Omental fat pad (tissue), 4 donors: ENCODE data around the gene BPIFB2. TPM values are rescaled to one million over a fixed set of nuclear protein-coding genes. Genes with fewer than 3 reads are reported as not detected.
"Not testable (repeated sequence)": the region's sequence is repeated elsewhere in the genome, so short reads cannot be mapped to it uniquely, and the experiment has no call there.

ENCODE experiments used
- ATAC-seq: fragments of 150-250 bp; one replicate; pipeline ENCODE4 v1.9.1; 2016; ENCODE audit warnings: mild to moderate bottlenecking, moderate library complexity; ENCODE audit not compliant: low FRiP score
- DNase-seq: peaks from one replicate; pipeline ENCODE4 v3.0.0-alpha.2; 2019; ENCODE audit warnings: low spot score
- CTCF ChIP-seq, 3 donors: fragments of 450-650 bp; IDR thresholded peaks; one replicate each; pipeline ENCODE4 v1.5.1; 2016 to 2017; ENCODE audit warnings: antibody characterized with exemption in 3 of 3, mild to moderate bottlenecking in 3 of 3, moderate library complexity in 2 of 3
- total RNA-seq, 4 donors: library from RNA; depleted of rRNA; stranded (reverse); fragments of >200 nt; gene quantifications; one replicate each; pipeline ENCODE4 v1.1.0, GENCODE V29; 2016

Gene BPIFB2
- not detected for total RNA-seq

- ATAC-seq: no peak
- DNase-seq: no peak
- no peak for TF ChIP-seq CTCF (IDR thresholded peaks at IDR 0.05)
These were observed at the start of gene BPIFB2 for GRCh38 chr20:33007376-33008335. TSS of gene BPIFB2 (plus strand) at chr20:33007704. CDS start at chr20:33008575, 871 bp downstream.

GRCh38 chr20:32958574-32958973, 48.9 kb upstream of the BPIFB2 start:
- ATAC-seq (no peak), DNase-seq (no peak)
- TF ChIP-seq CTCF (IDR thresholded peaks at IDR 0.05): no peak

- DNase-seq: no peak
- no peak for ATAC-seq
- TF ChIP-seq CTCF (IDR thresholded peaks at IDR 0.05): no peak
These were observed 47.9 kb upstream of the BPIFB2 start for GRCh38 chr20:32959351-32960221.

- ATAC-seq (no peak), DNase-seq (no peak)
- TF ChIP-seq CTCF (IDR thresholded peaks at IDR 0.05): no peak
These were observed 47.3 kb upstream of the BPIFB2 start for GRCh38 chr20:32960222-32960518.

GRCh38 chr20:32960849-32961731, 46.4 kb upstream of the BPIFB2 start:
- ATAC-seq (no peak), DNase-seq (no peak)
- no peak for TF ChIP-seq CTCF (IDR thresholded peaks at IDR 0.05)

GRCh38 chr20:32962053-32962452, 45.5 kb upstream of the BPIFB2 start:
- ATAC-seq (no peak), DNase-seq (no peak)
- no peak for TF ChIP-seq CTCF (IDR thresholded peaks at IDR 0.05)

- DNase-seq, ATAC-seq: not testable (repeated sequence)
These were observed 44.9 kb upstream of the BPIFB2 start for GRCh38 chr20:32962646-32963045.
